GM19328 (cell line): ENCODE data around the gene FGFRL1.
"Not testable (repeated sequence)": the region's sequence is repeated elsewhere in the genome, so short reads cannot be mapped to it uniquely, and the experiment has no call there.

ENCODE experiments used
- ATAC-seq: cut with Tn5 transposase; IDR thresholded peaks from one replicate; pipeline ENCODE4 v1.9.1; 2021; ENCODE audit warnings: mild to moderate bottlenecking, moderate library complexity; ENCODE audit not compliant: unreplicated experiment

The FGFRL1 gene

GRCh38 chr4:1036976-1037810, 25.8 kb downstream of the FGFRL1 start:
- no peak for ATAC-seq

GRCh38 chr4:1038948-1039492, 27.6 kb downstream of the FGFRL1 start:
- ATAC-seq, result no peak

- ATAC-seq, result no peak
Measured at GRCh38 chr4:1039493-1040343, 28.3 kb downstream of the FGFRL1 start.

GRCh38 chr4:1040344-1041146, 29.1 kb downstream of the FGFRL1 start:
- ATAC-seq, result no peak

- ATAC-seq, result no peak
Measured at GRCh38 chr4:1041147-1041935, 29.9 kb downstream of the FGFRL1 start.

GRCh38 chr4:1041936-1042330, 30.5 kb downstream of the FGFRL1 start:
- ATAC-seq, result no peak

- no peak for ATAC-seq
Measured at GRCh38 chr4:1042352-1043055, 31.1 kb downstream of the FGFRL1 start.

- no peak for ATAC-seq
Measured at GRCh38 chr4:1043162-1043561, 31.7 kb downstream of the FGFRL1 start.

- ATAC-seq, result no peak
Measured at GRCh38 chr4:1043651-1044468, 32.4 kb downstream of the FGFRL1 start.

- no peak for ATAC-seq
Measured at GRCh38 chr4:1044469-1045192, 33.2 kb downstream of the FGFRL1 start.

- ATAC-seq, result no peak
Measured at GRCh38 chr4:1045193-1045594, 33.8 kb downstream of the FGFRL1 start.

- no peak for ATAC-seq
Measured at GRCh38 chr4:1045595-1046201, 34.3 kb downstream of the FGFRL1 start.

GRCh38 chr4:1046581-1047011, 35.2 kb downstream of the FGFRL1 start:
- ATAC-seq, result not testable (repeated sequence)

GRCh38 chr4:1047106-1047975, 35.9 kb downstream of the FGFRL1 start:
- no peak for ATAC-seq

- no peak for ATAC-seq
Measured at GRCh38 chr4:1047976-1048772, 36.7 kb downstream of the FGFRL1 start.
